Left lobe of liver (tissue), 1 donor: Measurements from ENCODE around the gene SLC7A7. TPM values are rescaled to one million over a fixed set of nuclear protein-coding genes. Genes with fewer than 3 reads are reported as not detected.

Source experiments
- total RNA-seq: library from RNA; stranded (reverse); gene quantifications from one replicate; pipeline ENCODE4 v1.2.1, GENCODE V29; 2021
- donor health status: DM: no; HTN: yes; CAD: no.

SLC7A7 gene
- total RNA-seq, 1 donor from 2014 or later, result 6.1 TPM

Other genes with a start within 250 kb of the SLC7A7 start
- 133 TPM for gene DAD1, start 226.2 kb downstream of the SLC7A7 start, total RNA-seq
- gene ABHD4, start 217.1 kb downstream of the SLC7A7 start, total RNA-seq, result 20.0 TPM
- not detected for gene OR6J1, start 171.1 kb downstream of the SLC7A7 start, total RNA-seq
- gene OXA1L, start 48.7 kb downstream of the SLC7A7 start, total RNA-seq, result 71.3 TPM
- gene MRPL52, start 14.5 kb upstream of the SLC7A7 start, total RNA-seq, result 48.9 TPM
- gene MMP14, start 21.1 kb upstream of the SLC7A7 start, total RNA-seq, result 10.9 TPM
- gene LRP10, start 56.3 kb upstream of the SLC7A7 start, total RNA-seq, result 34.3 TPM
- gene REM2, start 67.8 kb upstream of the SLC7A7 start, total RNA-seq, result 0.13 TPM
- gene RBM23, start 103.7 kb upstream of the SLC7A7 start, total RNA-seq, result 35.3 TPM
- gene PRMT5, start 113.9 kb upstream of the SLC7A7 start, total RNA-seq, result 19.7 TPM
- gene HAUS4, start 141.7 kb upstream of the SLC7A7 start, total RNA-seq, result 9.7 TPM
- 8.6 TPM for gene AJUBA, start 167.1 kb upstream of the SLC7A7 start, total RNA-seq
- gene C14orf93, start 194.7 kb upstream of the SLC7A7 start, total RNA-seq, result 4.3 TPM
- 59.9 TPM for gene PSMB5, start 219.5 kb upstream of the SLC7A7 start, total RNA-seq
- gene PSMB11, start 226.8 kb upstream of the SLC7A7 start, total RNA-seq, result not detected
- 0.43 TPM for gene CDH24, start 242.1 kb upstream of the SLC7A7 start, total RNA-seq